Activated naive CD4-positive, alpha-beta T cell treated with anti-CD3 and anti-CD28 coated beads, Interleukin-2, amount 50 U/mL, for 72 hours (primary cell): ENCODE results near the gene HSPA12A. TPM values are rescaled to one million over a fixed set of nuclear protein-coding genes. Genes with fewer than 3 reads are reported as not detected.
A peak's percentile ranks its signal among the peaks of the same experiment; 100 is the strongest.

ENCODE experiments used
- ATAC-seq, 2 donors: fragments of 150-1000 bp; cut with Tn5 transposase; 2 replicates each; pipeline ENCODE4 v1.10.0; 2021; ENCODE audit warnings: mild to moderate bottlenecking in 2 of 2, moderate library complexity in 2 of 2
- DNase-seq, 2 donors: peaks; one replicate each; pipeline ENCODE4 v3.0.0; 2021 to 2022; ENCODE audit warnings: low spot score in 2 of 2
- H3K27ac Mint-ChIP-seq, 2 donors: one replicate each; pipeline ENCODE4 v1.8.0; 2022; ENCODE audit warnings: mild to moderate bottlenecking in 2 of 2, mixed read lengths in 2 of 2
- H3K36me3 Mint-ChIP-seq, 2 donors: one replicate each; pipeline ENCODE4 v1.8.0; 2022; ENCODE audit warnings: mixed read lengths in 2 of 2
- H3K9me3 Mint-ChIP-seq, 2 donors: one replicate each; pipeline ENCODE4 v1.8.0; 2022; ENCODE audit warnings: mixed read lengths in 2 of 2
- total RNA-seq, 2 donors: library from RNA; stranded (reverse); gene quantifications; one replicate each; pipeline ENCODE4 v1.2.3, GENCODE V29; 2022

HSPA12A gene
- total RNA-seq, 2 donors from 2014 or later, result 0.39 TPM; not detected in 1

DNA sequence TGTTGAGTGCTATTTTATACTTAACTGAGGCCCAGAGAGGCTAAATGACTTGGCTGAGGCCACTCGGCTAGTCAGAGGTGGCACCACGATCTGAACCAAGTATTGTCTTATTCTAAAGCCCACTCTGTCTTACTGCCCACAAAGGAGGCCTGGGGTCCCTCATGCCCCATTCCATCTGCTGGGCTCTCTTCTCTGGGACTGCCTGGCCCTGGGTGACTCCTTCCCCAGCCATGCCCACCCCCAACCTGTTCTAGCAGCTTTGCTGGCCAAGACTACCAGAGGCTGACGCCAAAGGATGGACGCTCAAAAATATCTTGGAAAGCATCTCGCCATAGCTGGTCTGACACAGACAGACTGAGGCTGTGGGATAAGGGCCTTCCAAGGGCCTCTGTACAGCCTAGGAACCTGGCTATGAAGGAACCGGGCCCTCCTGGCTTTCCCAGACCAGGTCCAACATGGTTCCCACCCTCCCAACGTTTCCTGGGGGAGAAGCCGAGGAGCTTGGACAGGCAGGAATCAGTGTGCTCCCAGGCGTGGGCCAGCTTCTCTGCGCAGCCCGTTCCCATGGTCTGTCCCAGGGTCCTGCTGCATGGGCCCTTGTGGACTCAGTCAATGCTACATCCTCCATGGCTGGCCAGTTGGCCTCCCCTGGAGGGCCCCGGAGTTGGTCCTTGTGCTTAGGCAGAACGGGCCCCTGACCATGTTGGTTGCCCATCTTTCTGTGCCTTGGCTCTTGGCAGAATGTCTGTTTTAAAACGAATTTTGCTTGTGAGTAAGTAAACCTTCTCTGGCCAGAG, 11.7 kb downstream of the HSPA12A start:
- DNase-seq, result no peak
- H3K9me3 Mint-ChIP-seq, result no peaks in the 10 kb centered on the region
- H3K27ac Mint-ChIP-seq, result no peak overlapping the region
- no peaks in the 10 kb centered on the region for H3K36me3 Mint-ChIP-seq
- no peak for ATAC-seq

GRCh38 chr10:116729243-116729642, 13.1 kb downstream of the HSPA12A start:
- no peak for DNase-seq
- no peaks in the 10 kb centered on the region for H3K9me3 Mint-ChIP-seq
- H3K36me3 Mint-ChIP-seq, result no peaks in the 10 kb centered on the region

DNA sequence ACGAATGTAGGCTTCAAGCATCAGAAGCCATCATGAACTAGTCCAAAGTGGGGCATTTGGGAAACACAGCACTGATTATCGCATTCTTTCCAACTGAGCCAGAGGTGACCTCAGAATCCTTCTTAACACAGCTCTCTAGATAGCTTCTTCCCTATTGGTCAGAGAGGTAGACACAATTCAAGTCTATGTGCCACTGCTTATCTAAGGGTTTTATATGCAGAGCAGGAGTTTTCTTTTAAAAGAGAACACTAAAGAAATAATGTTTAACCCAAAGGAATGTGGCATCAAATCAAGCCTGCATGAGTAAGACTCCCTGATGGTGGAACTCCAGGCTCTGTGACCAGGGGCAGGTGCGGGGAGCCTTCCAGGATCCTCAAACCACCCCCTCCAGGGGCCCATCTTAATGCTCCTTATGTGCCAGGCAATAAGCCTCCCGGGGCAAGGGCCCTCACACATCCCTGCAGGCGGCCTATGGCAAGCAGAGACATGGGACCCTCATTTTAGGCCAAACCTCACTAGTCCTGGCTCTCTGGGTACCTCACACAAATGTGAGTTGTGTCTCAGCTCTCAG, 13.8 kb downstream of the HSPA12A start:
- no peak overlapping the region for H3K27ac Mint-ChIP-seq
- ATAC-seq (no peak), DNase-seq (no peak)
- H3K9me3 Mint-ChIP-seq, result no peaks in the 10 kb centered on the region
- H3K36me3 Mint-ChIP-seq, result no peaks in the 10 kb centered on the region

More at GRCh38 chr10:116729243-116729642, 13.1 kb downstream of the HSPA12A start:
- ATAC-seq, result no peak
- H3K27ac Mint-ChIP-seq, result no peak overlapping the region

DNA sequence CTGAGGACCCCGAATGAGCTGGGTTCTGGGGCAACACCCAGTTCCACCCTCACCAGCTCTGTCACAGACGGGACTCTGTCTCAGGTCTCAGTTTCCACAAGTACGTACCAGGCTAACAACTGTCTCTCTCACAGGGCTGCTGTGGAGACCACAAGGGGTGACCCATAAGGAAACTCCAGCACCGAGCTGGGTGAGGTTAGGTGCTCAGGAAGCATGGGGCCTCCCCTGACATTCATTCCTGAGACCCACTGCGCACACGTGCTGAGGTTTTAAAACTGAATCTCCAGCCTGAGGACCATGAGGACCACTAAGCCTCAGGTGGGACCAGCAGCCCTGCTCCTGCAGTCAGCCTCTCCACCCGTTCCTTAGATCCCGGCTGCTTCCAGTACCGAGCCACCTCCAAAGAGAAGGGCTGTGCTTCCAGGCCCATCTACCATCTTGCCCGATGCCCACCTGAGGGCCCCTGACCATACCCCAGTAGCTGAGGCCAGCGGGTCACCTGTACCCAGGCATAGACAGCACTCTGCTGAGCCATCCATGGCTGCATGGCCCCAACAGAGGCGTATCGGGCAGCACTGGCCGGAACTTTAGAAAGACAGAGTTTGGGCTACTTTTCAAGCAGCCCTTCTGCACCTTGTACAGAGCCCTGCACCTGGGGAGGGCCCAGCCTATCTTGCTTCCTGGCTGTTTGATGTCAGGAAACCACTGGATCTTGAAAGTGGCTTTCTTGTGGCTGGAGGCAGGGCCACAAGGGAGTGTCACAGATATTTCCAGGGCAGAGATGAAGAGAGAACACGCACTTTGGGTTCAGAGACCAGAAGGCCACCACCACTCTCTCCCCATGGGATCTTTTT, 18.7 kb downstream of the HSPA12A start:
- ATAC-seq (peak; percentile 90 to 94), DNase-seq (peak in 1 of 2 donors; percentile 62)
- no peak overlapping the region for H3K27ac Mint-ChIP-seq
- H3K9me3 Mint-ChIP-seq, result no peaks in the 10 kb centered on the region
- no peaks in the 10 kb centered on the region for H3K36me3 Mint-ChIP-seq

GRCh38 chr10:116722736-116723427, 19.5 kb downstream of the HSPA12A start:
- ATAC-seq, result no peak
- Mint-ChIP-seq H3K9me3 (no peaks in the 10 kb centered on the region), H3K36me3 (no peaks in the 10 kb centered on the region), H3K27ac (no peak overlapping the region)
- no peak for DNase-seq

DNA sequence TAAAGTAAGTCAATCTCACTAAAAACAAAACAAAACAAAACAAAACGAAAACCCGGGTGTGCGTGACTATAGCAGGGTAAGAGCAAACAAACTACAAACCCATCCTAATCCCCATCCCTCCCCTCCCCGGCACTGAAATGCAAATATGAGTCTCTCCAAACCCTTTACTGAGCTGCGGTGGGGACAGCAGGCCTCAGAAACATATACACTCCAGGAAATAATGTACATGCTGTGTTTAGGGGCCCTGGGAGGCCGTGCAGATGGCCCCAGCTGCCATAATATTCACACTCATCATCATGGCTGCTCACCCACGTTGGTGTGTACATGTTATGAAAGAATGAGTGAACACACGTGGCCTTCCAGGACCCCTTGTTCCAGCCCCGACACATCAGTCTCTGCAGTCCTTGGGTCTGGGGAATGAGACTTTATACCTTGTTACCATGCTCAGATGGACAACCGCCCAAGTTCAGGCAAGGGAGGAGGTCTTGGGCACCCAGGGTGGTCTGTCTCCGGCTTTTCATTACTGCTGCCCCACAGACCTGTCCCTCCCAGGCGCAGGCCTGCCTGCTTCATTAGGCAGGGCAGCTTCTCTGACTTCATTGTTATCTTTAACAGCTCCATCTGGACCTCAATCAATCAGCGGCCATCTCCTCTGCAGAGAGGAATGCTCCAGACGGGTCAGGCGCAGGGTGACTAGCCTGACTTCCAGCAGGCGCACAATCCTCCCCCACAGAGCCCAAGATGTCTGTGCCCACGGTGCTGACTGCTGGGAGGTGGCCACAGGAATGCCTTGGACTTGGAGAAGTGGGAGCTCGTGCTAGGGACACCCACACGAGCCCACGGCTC, 20.6 kb downstream of the HSPA12A start:
- Mint-ChIP-seq H3K9me3 (no peaks in the 10 kb centered on the region), H3K27ac (no peak overlapping the region), H3K36me3 (no peaks in the 10 kb centered on the region)
- DNase-seq (no peak), ATAC-seq (no peak)

GRCh38 chr10:116720668-116721546, 21.5 kb downstream of the HSPA12A start:
- H3K36me3 Mint-ChIP-seq, result no peaks in the 10 kb centered on the region
- no peaks in the 10 kb centered on the region for H3K9me3 Mint-ChIP-seq
- no peak for ATAC-seq

GRCh38 chr10:116720241-116720643, 22.1 kb downstream of the HSPA12A start:
- no peak for DNase-seq
- Mint-ChIP-seq H3K9me3 (no peaks in the 10 kb centered on the region), H3K36me3 (no peaks in the 10 kb centered on the region), H3K27ac (no peak overlapping the region)
- no peak for ATAC-seq

More at GRCh38 chr10:116720668-116721546, 21.5 kb downstream of the HSPA12A start:
- no peak for DNase-seq
- H3K27ac Mint-ChIP-seq, result no peak overlapping the region

DNA sequence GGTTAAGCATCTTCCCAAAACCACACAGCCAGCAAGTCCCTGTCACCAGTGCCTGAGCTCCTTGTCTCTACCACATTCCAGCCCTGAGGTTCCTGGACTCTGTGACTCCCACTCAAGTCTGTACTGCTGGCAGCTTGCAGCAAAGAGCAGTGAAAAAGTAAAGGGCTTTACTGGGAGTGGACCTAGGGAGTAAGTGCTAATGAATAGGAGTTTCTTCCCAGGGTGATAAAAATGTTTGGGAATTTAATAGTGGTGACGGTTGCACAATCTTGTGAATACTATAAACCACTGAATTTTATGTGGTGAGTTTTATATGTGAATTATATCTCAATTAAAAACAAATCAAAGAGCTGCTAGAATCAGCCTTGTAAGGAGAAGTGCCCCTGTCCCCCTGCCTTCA, 22.6 kb downstream of the HSPA12A start:
- ATAC-seq (no peak), DNase-seq (no peak)
- Mint-ChIP-seq H3K36me3 (no peaks in the 10 kb centered on the region), H3K9me3 (no peaks in the 10 kb centered on the region), H3K27ac (no peak overlapping the region)

GRCh38 chr10:116718058-116718457, 24.3 kb downstream of the HSPA12A start:
- Mint-ChIP-seq H3K9me3 (no peaks in the 10 kb centered on the region), H3K27ac (no peak overlapping the region), H3K36me3 (no peaks in the 10 kb centered on the region)
- ATAC-seq, result no peak
- DNase-seq, result no peak

DNA sequence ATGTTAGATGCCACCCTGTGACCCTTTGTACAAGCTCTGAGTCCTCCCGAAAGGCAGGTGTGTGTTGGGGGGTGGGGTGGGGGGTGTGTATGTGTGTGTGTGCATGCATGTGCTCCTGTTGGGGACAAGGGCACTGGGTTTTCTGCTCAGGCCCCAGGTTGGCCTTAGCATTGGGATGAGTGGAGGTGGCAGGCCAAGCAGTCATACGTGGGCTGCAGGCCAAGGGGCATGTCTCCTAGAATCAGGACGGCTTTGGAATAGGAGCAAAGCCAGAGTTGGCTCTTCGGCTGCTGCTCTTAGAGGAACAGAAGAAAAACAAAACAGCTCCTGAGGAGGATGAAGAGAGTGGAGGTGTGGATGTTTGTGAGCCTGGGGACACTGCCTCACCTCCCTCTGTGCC, 26.0 kb downstream of the HSPA12A start:
- DNase-seq (no peak), ATAC-seq (no peak)
- no peaks in the 10 kb centered on the region for H3K9me3 Mint-ChIP-seq

GRCh38 chr10:116715839-116716377, 26.5 kb downstream of the HSPA12A start:
- no peak for DNase-seq
- Mint-ChIP-seq H3K9me3 (no peaks in the 10 kb centered on the region), H3K27ac (no peak overlapping the region), H3K36me3 (no peaks in the 10 kb centered on the region)
- no peak for ATAC-seq

More for the DNA sequence above, 26.0 kb downstream of the HSPA12A start:
- H3K36me3 Mint-ChIP-seq, result no peaks in the 10 kb centered on the region
- H3K27ac Mint-ChIP-seq, result no peak overlapping the region

DNA sequence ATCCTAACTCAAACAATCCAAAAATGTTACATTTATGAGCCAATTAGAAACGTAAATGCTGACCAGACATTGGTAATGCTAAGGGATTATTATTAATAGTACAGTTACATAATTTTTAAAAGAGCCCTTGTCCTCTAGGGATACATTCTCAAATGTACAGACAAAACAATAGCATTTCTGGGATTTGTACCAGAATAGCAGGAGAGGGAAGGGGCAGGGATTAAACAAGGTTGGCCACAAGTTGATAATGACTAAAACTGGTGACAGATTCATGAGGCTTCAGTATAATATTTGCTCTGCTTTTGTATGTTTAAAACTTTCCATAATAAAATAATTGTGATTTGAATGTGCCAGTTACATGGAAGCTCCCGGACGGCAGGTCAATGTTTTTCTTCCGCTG, 27.0 kb downstream of the HSPA12A start:
- Mint-ChIP-seq H3K36me3 (no peaks in the 10 kb centered on the region), H3K9me3 (no peaks in the 10 kb centered on the region), H3K27ac (no peak overlapping the region)
- DNase-seq (no peak), ATAC-seq (no peak)

GRCh38 chr10:116713846-116714245, 28.5 kb downstream of the HSPA12A start:
- Mint-ChIP-seq H3K36me3 (no peaks in the 10 kb centered on the region), H3K9me3 (no peaks in the 10 kb centered on the region), H3K27ac (no peak overlapping the region)
- ATAC-seq, result no peak
- no peak for DNase-seq

GRCh38 chr10:116712989-116713543, 29.3 kb downstream of the HSPA12A start:
- DNase-seq (no peak), ATAC-seq (no peak)
- no peak overlapping the region for H3K27ac Mint-ChIP-seq
- no peaks in the 10 kb centered on the region for H3K9me3 Mint-ChIP-seq
- no peaks in the 10 kb centered on the region for H3K36me3 Mint-ChIP-seq
